AG04449 (cell line): ENCODE results near the gene CNNM4.

Source experiments
- CTCF ChIA-PET: fragments of 350-600 bp; formaldehyde crosslinking; extraction: SDS; loops from one replicate; lab custom pipeline; 2021; ENCODE audit warnings: antibody characterized with exemption; lab: Yijun Ruan, JAX
- POLR2A ChIA-PET: fragments of 400-600, 350-600 bp; formaldehyde crosslinking; extraction: SDS; loops from one replicate; lab custom pipeline; 2020; ENCODE audit warnings: antibody characterized with exemption, inconsistent platforms; lab: Yijun Ruan, JAX
- DNase-seq: peaks from one replicate; pipeline ENCODE4 v3.0.0-alpha.2; 2010; ENCODE audit warnings: low read depth, low spot score
- H3K4me3 ChIP-seq: 2 replicates; pipeline ENCODE4 v1.5.1; 2011; ENCODE audit warnings: low read depth, mild to moderate bottlenecking, control low read depth, low read length
- CTCF ChIP-seq: IDR thresholded peaks from one replicate; pipeline ENCODE4 v1.5.1; 2011; ENCODE audit warnings: mild to moderate bottlenecking, moderate library complexity, low read length, control low read depth, inconsistent platforms; ENCODE audit not compliant: insufficient read depth; ENCODE audit errors: missing control alignments

CNNM4 gene

GRCh38 chr2:96760036-96760985, at the start of gene CNNM4:
Gene CNNM4 (plus strand): TSS chr2:96760902. CDS start chr2:96761000, 98 bp downstream.
- peak; percentile 38 for DNase-seq
- peak; percentile 26 for TF ChIP-seq CTCF
- H3K4me3 ChIP-seq, result peak within 1 kb of the TSS; percentile 75
- ChIA-PET POLR2A (interaction anchor here (1.0 to 1.6 kb wide), 4 partner anchors 18 to 123 kb away, joined by 3 to 4 read pairs (median 4); partner anchors contain the start of gene KANSL3), CTCF (interaction anchor here (0.6 to 6.9 kb wide), 17 partner anchors 9 to 352 kb away, joined by 3 to 94 read pairs (median 4); partner anchors contain the start of genes ANKRD39 and CNNM3)

- no peak for DNase-seq
- no peak for TF ChIP-seq CTCF
- ChIA-PET CTCF (no interaction called here), POLR2A (no interaction called here)
- no peak overlapping the region for H3K4me3 ChIP-seq
These were observed 49.7 kb upstream of the CNNM4 start for GRCh38 chr2:96710985-96711384.

- no peak for DNase-seq
- no peak for TF ChIP-seq CTCF
- POLR2A ChIA-PET, result no interaction called here
- CTCF ChIA-PET, result interaction anchor here (0.6 kb wide), 1 partner anchor 99 kb away, joined by 3 read pairs; no protein-coding TSS in a partner anchor
- H3K4me3 ChIP-seq, result no peak overlapping the region
These were observed 45.0 kb upstream of the CNNM4 start for GRCh38 chr2:96715658-96716057.

- ChIA-PET POLR2A (no interaction called here), CTCF (interaction anchor here (0.6 kb wide), 1 partner anchor 99 kb away, joined by 3 read pairs; no protein-coding TSS in a partner anchor)
- no peak for TF ChIP-seq CTCF
- no peak overlapping the region for H3K4me3 ChIP-seq
- DNase-seq, result no peak
These were observed 44.3 kb upstream of the CNNM4 start for GRCh38 chr2:96716388-96716787.

- POLR2A ChIA-PET, result no interaction called here
- DNase-seq, result no peak
- TF ChIP-seq CTCF, result no peak
- no peak overlapping the region for H3K4me3 ChIP-seq
- CTCF ChIA-PET, result no interaction called here
These were observed 34.6 kb upstream of the CNNM4 start for GRCh38 chr2:96726131-96726530.

GRCh38 chr2:96727431-96727830, 33.3 kb upstream of the CNNM4 start:
- CTCF ChIA-PET, result no interaction called here
- no peak for TF ChIP-seq CTCF
- DNase-seq, result no peak
- H3K4me3 ChIP-seq, result no peak overlapping the region
- POLR2A ChIA-PET, result no interaction called here
